Ramos (cell line): ENCODE results near the gene SRRM5.
"Not testable (repeated sequence)": the region's sequence is repeated elsewhere in the genome, so short reads cannot be mapped to it uniquely, and the experiment has no call there.

ENCODE experiments used
- in situ Hi-C: fragments of 300-500 bp; cut with MboI; formaldehyde crosslinking; loops from one replicate; pipeline ENCODE4 v1.14.3; 2022; ENCODE audit warnings: low sequenced_read_pairs; ENCODE audit not compliant: unreplicated experiment

SRRM5 gene

DNA sequence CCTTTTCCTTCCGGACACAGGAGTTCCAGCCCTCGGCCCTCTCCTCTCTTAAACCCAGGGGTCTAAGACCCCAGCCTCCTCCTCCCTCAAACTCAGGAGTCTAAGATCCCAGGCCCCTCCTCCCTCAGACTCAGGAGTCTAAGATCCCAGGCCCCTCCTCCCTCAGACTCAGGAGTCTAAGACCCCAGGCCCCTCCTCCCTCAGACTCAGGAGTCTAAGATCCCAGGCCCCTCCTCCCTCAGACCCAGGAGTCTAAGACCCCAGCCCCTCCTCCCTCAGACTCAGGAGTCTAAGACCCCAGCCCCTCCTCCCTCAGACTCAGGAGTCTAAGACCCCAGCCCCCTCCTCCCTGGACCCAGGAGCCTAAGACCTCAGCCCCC, 23.7 kb downstream of the SRRM5 start:
- in situ Hi-C loops, result not testable (repeated sequence)

GRCh38 chr19:43636121-43636683, 24.3 kb downstream of the SRRM5 start:
- in situ Hi-C loops, result no loop called here

- in situ Hi-C loops, result no loop called here
Observed at GRCh38 chr19:43638214-43638994, 26.5 kb downstream of the SRRM5 start.

GRCh38 chr19:43638995-43639518, 27.2 kb downstream of the SRRM5 start:
- in situ Hi-C loops, result no loop called here

DNA sequence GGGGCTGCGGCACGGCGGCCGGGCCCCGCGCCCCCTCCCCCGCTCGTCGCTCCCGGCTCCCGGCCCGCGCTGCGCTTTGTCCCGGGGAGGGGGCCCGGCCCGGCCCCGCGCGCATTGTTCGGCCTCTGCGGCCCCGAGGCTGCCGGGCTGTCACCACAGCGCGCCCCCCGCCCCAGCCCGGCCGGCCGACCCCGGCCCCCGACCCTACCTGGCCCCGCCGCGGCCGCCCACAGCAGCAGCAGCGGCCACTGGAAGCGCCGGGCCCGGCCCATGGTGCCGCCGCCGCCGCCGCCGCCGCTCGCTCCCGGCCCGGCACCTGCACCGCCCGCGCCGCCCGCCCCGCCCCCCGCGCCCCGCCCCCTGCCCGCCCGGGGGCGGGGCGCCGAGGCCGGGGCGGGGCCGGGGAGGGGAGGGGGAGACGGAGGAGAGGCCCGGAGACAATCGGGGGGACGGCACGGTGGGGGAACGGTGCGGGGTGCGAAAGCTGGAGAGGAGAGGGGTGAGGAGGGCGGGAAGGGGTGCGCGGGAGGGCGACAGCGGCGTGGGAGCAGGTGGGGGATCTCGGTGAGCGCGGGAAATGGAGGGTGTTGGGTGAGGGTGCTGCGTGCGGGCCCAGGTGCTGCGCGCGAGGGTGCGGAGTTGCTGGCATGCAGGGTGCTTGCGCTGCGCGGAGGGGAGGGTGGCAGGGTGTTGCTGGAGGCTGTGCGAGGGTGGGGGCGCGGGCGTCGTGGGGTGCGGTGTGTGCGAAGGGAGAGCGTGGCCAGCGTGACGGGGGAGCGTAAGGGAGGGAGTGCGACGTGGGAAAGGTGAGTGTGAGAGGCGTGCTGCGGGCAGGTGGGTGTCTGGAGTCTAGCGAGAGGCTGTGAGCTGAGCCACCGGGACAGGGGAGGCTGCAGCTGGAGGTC, 27.9 kb downstream of the SRRM5 start, which contains the start of gene CADM4:
Gene CADM4, minus strand, starts transcription at position 332 of the 905 bp plus-strand sequence. Its CDS starts 60 bp downstream, at position 272.
- in situ Hi-C loops, result no loop called here

DNA sequence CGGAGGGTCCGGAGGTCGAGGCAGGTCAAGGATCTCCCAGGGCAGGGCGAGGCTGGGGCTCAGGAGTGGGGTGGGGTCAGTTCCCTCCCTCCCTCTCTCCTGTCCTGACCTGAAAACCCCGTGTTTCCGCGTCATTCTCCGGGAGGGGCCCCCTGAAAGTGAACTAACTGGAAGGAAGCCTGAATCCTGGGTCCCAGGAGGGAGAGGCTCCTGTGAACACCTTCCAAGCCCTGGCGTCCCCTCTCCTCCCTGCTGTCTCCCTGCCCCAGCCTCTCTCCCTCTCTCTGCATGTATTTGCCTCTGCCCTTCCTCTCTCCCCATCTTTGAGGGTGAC, 28.5 kb downstream of the SRRM5 start:
- in situ Hi-C loops, result no loop called here

DNA sequence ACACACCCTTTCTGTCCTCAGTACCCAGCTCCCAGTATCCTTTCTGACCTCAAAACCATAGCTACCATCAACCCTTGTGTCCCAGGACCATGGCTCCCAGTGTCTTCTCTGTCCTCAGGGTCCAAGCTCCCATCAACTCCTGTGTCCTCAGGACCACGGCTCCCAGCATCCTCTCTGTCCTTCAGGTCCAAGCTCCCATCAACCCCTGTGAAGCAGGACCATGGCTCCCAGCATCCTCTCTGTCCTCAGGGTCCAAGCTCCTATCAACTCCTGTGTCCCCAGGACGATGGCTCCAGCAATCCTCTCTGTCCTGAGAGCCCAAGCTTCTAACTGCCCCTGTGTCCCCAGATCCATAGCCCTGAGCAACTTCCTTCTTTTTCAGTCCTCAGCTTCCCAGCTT, 29.4 kb downstream of the SRRM5 start:
- in situ Hi-C loops, result no loop called here

DNA sequence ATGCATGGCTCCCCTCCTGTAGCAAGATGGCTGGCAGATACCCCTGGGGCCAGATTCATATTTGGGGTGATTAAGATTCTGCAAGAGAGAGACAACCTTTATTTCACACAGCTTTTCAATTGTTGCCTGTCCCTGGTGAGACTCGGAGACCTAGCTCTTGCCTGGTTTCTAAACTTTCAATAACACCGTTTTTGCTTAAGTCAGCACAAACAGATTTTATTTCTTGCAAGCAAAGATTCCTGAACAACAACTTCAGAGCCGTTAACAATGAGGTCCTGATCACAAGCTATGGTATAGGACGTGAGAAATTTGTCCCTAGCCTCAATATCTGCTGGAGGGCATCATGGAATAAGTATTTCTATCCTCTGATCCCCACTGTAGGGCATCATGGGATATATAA, 30.6 kb downstream of the SRRM5 start:
- in situ Hi-C loops, result no loop called here

DNA sequence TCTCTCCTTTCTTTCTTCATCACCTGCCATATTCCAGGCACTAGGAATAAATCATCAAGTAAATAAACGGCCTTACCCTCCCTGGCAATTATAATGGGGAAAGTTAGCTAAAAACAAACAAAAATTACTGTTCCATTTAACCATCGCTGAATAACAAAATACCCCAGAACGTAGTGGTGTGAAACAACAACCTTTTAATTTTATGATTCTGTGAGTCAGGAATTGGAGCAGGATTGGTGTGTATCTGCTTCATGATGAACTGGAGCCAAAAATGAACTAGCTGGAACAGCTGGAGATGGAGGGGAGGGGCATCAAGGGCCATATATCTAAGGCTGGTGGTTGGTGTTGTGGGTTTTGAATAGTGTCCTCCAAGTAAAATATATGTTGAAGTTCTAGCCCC, 31.4 kb downstream of the SRRM5 start:
- in situ Hi-C loops, result no loop called here

DNA sequence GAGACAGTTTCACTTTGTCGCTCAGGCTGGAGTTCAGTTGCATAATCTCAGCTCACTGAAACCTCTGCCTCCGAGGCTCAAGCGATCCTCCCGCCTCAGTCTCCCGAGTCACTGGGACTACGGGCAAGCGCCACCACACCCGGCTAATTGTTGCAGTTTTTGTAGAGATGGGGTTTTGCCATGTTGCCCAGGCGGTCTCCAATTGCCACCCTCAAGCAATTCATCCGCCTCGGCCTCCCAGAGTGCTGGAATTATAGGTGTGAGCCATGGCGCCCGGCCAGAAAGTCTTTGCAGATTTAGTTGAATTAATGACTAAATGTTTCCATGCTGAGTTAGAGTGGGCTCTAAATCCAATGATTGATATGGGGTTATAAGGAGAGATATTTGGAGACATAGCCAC, 32.3 kb downstream of the SRRM5 start:
- in situ Hi-C loops, result no loop called here

GRCh38 chr19:43648633-43649032, 36.7 kb downstream of the SRRM5 start:
- in situ Hi-C loops, result no loop called here

DNA sequence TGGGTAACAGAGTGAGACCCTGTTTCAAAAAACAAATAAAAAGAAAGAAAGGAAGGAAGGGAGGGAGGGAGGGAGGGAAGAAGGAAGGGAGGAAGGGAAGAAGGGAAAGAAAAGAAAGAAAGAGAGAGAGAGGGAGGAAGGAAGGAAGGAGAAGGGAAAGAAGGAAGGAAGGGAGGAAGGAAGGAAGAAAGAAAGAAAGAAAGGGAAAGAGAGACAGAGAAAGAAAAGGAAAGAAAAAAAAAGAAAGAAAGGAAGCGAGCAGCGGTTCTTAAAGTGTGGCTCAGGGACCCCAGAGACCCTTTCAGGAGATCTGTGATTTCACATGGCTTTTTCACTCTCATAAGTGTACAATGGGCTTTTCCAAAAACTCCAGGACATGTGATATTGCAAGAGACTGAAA, 37.6 kb downstream of the SRRM5 start:
- in situ Hi-C loops, result no loop called here

DNA sequence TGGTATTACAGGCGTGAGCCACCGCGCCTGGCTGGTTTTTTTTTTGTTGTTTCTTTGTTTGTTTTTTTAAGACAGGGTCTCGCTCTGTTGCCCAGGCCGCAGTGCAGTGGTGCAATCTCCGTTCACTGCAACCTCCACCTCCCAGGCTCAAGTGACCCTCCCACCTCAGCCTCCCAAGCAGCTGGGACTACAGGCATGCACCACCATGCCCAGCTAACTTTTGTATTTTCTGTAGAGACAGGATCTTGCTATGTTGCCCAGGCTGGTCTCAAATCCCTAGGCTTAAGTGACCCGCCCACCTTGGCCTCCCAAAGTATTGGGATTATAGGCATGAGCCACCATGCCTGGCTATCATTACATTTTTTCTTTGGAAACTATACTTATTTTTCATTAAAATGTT, 38.4 kb downstream of the SRRM5 start:
- in situ Hi-C loops, result not testable (repeated sequence)

DNA sequence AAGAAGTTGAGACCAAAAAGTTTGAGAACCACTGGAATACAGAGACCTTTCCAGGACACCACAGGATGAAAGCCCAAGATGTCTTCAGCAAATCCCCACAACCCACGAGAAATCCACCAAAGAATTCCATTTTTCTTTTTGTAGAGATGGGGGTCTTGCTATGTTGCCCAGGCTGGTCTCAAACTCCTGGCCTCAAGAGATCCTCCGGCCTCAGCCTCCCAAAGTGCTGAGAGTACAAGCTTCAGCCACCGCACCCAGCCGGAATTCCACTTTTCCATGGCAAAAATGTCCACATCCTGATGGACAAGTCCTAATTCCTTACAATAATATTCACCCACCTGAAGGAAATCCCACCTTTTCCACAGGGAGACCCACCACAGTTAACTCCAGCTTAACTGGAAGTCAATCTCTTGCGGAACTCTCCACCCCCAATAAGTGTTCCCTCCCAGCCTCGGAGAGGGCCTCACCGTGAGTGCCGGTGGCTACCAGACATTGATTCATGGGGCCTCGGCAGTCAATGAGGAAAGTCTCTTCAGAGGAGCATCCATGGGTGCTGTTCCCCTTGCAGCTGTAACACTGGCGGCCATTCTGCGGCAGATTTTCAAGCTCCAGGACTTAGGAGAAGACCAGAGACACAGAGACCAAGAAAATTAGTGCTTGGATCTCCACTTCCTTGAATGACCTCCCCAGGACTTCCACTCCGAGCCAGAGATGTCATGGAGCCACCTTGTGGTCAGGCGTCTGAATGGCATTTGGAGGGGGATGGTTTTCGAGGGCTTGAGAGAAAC, 40.1 kb downstream of the SRRM5 start:
- in situ Hi-C loops, result no loop called here

DNA sequence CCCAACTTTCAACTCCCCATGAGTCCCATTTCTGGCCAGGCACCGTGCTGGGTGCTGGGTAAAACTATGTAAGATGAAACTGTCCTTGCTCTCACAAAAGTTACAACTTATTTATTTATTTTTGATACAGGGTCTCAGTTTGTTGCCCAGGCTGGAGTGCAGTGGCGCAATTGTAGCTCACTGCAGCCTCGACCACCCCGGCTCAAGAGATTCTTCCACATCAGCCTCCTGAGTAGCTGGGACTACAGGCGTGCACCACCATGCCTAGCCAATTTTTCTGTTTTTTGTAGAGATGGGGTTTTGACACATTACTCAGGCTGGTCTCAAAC, 40.6 kb downstream of the SRRM5 start:
- in situ Hi-C loops, result no loop called here

DNA sequence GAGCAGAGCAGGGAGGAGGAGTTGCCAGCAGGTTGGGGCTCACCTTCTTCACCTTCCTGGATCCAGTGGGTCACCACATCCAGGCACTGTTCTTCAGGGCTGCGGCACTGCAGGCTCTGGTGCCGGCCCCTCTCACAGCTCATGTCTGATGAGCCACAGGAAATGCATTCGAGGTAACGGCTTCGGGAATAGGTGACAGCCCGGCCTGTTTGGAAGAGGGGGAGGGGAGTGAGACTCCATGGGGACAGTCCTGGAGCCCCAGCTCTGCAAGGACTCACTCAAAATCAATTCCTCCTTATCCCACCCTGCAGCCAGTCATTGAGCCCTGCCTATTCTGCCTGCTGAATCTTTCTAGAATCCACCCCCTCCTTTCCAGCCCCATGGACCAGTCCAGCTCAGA, 44.5 kb downstream of the SRRM5 start:
- in situ Hi-C loops, result no loop called here

DNA sequence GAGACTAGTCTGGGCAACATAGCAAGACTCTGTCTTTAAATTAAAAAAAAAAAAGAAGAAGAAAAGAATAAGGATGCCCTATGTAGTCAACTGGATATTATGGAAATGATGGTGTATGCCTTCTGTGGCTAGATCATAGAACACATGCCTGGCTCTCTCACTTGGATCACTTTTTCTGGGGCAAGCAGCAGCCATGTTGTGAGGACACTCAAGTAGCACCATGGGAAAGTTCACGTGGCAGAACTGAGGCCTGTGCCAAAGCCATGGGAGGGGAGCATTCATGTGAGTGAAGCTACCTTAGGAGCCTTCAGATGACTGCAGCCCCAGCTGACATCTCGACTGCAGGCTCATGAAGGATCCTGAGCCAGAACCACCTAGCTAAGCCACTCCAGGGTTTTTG, 46.1 kb downstream of the SRRM5 start:
- in situ Hi-C loops, result no loop called here

DNA sequence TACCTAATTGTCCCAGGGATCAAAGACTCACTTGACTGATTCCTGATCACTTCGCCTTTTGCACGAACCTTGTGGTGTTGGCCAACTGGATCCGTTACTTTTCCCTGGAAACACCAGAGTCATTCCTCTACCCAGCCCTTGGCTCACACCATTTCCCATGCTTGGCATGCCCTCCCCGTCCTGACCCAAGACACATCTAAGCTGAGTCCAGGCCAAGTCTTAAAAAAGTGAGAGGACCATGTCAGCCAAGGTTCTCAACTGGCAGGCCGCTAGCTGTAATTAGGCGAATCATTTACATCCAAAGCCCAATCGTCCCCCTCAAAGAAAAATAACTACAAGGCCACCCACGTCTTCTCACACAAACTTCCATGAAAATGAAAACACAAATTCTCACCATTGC, 46.6 kb downstream of the SRRM5 start:
- in situ Hi-C loops, result no loop called here

GRCh38 chr19:43660301-43660970, 48.5 kb downstream of the SRRM5 start:
- in situ Hi-C loops, result no loop called here

GRCh38 chr19:43660971-43661360, 49.1 kb downstream of the SRRM5 start:
- in situ Hi-C loops, result no loop called here
